ENCODE measurements around the gene CCNJ.

- TF ChIP-seq POLR2AphosphoS5 (IDR thresholded peaks at IDR 0.05; ENCODE audit: low read depth, low read length) = no peak
- no peak for TF ChIP-seq CTCF (IDR thresholded peaks at IDR 0.05)
Measured at GRCh38 chr10:96073722-96074121, 30.3 kb downstream of the CCNJ start.

Data from SK-N-SH (cell line).